ENCODE results near the gene SOCS1.
"Not testable (repeated sequence)": the region's sequence is repeated elsewhere in the genome, so short reads cannot be mapped to it uniquely, and the experiment has no call there.

SOCS1 gene

GRCh38 chr16:11225677-11226549 lies 30.1 kb downstream of the SOCS1 start:
- DNase-seq (ENCODE audit: low spot score) = no peak

GRCh38 chr16:11224894-11225676 lies 30.9 kb downstream of the SOCS1 start:
- peak; percentile 40 for DNase-seq (ENCODE audit: low spot score)

- no peak for DNase-seq (ENCODE audit: low spot score)
Observed at GRCh38 chr16:11224096-11224893, 31.7 kb downstream of the SOCS1 start.

DNA sequence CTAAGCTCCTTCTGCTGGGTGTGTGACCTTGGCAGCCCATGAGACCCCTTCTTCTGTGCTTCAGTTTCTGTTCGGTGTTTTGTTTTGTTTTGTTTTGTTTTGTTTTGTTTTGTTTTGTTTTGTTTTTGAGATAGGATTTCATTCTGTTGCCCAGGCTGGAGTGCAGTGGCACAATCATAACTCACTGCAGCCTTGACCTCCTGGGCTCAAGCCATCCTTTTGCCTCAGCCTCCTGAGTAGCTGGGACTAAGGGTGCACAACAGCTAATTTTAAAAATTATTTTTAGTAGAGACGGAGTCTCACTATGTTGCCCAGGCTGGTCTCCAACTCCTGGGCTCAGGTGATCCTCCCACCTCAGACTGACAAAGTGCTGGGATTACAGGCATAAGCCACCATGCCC lies 35.5 kb downstream of the SOCS1 start:
- DNase-seq (ENCODE audit: low spot score) = not testable (repeated sequence)

- no peak for DNase-seq (ENCODE audit: low spot score)
Observed at GRCh38 chr16:11219178-11219577, 36.8 kb downstream of the SOCS1 start.

DNA sequence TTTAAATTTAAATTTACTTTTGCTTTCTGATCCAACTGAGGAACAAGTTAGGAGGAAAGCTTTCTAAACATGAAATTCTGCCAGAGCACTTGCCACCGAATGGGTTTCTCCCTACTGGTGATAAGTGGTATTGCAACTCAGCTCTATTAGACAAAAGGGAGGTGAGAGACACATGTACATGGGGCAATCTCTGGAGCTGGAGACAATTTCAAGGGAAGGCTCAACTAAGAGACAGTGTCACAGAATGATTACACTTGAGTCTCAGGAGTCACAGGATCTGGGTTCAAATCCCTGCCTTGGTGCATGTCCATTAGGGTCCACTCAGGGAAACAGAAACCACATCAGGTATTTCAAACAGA lies 37.4 kb downstream of the SOCS1 start:
- DNase-seq (ENCODE audit: low spot score) = no peak

DNA sequence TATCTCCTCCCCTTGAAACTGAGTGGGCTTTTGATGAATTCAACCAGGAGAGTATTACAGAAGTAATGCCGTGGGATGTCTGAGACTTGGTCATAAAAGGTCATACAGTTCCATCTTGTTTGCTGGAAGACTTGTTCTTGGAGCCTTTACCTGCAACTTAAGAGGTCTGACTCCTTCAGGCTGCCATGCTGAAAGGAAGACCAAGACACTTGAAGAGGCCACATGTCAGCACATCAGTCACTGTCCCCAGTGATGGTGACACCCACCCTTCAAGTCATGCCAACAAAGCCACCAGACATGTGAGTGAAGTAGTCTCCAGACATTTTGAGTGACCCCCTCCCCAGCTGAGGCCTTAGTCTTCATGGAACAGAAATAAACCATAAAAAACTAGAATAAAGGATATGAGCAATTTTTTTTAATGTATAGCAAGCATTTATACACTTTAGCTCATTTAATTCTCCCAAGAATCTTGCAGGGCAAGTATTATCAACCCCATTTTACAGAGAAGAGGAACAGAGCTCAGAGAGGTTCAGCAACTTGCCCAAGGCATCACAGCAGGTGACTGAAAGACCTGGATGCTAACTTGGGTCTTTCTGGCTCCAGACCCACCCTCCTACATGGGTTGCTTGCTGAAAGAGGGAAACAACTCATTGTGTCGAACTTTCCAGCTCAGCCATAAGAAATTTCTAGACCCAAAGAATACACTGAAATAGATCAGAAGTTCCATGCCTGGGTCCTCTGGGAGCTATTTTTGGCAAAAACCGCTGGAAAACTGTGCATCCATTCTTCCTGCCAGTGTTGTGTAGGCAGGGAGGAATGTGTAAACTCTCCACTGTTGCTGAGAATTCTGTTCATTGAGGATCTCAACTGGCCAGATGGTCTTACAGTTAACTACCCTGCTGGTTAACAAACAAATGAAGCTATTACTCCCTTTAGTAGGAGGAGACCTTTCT lies 38.1 kb downstream of the SOCS1 start:
- no peak for DNase-seq (ENCODE audit: low spot score)

DNA sequence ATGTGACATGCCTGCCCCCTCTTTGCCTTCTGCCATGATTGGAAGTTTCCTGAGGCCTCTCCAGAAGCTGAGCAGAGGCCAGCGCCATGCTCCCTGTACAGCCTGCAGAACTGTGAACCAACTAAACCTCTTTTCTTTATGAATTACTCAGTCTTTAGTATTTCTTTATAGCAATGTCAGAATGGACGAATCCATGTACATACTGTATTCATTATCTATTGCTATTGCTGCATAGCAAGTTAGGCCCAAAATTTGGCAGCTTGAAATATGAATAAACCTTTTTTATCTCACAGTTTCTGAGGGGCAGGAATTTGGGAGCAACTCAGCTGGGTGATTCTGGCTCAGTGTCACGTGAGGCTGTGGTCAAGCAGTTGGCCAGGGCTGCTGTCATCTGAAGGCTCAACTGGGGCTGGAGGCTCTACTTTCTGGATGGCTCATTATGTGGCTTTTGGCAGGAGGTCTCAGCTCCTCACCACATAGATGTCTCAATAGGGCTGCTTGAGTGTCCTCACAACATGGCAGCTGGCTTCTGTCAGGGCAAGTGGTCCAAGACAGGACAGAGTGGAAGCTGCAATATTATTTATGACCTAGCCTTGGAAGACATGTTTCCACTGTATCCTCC lies 40.0 kb downstream of the SOCS1 start:
- no peak for DNase-seq (ENCODE audit: low spot score)

GRCh38 chr16:11213799-11214198 lies 42.2 kb downstream of the SOCS1 start:
- DNase-seq (ENCODE audit: low spot score) = no peak

DNA sequence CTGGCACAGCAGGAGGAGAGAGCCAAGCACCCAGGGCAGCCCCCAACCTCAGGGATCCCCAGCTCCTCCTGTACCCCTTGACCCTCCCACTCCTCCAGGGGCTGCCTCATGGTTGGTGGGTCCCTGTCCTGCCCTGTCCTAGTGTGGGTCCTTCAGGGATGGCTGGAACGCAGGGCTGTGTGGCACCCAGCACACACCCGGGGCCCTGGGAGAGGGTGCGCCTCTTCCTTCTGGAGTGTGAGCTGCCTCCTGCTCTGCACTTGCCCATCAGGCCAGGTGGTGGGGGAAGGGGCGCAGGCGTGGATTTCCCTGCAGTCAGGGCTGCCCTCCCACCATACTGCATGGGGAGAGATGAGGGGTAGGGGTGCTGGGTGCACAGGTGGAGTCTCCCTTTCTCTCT lies 42.6 kb downstream of the SOCS1 start:
- no peak for DNase-seq (ENCODE audit: low spot score)

GRCh38 chr16:11212798-11213196 lies 43.2 kb downstream of the SOCS1 start:
- no peak for DNase-seq (ENCODE audit: low spot score)

GRCh38 chr16:11211977-11212797 lies 43.8 kb downstream of the SOCS1 start:
- DNase-seq (ENCODE audit: low spot score) = no peak

- DNase-seq (ENCODE audit: low spot score) = no peak
Observed at GRCh38 chr16:11211061-11211976, 44.7 kb downstream of the SOCS1 start.

DNA sequence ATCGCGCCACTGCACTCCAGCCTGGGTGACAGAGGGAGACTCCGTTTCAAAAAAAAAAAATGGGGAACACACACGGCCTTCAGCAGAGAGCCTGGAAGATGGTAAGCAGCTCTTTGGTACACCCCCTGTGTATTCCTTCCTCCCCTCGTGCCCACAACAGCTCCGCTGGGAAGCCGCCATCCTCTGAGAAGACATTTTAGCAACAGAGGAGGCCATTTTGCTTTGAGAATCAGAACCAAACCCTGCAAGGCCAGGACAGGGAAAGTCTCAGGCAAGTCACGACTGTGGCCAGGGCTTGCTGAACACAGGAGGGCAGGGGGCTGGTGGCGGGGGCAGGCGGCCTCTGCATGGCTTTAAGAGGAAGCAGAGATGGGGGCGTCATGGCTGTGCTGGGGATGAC lies 45.7 kb downstream of the SOCS1 start:
- no peak for DNase-seq (ENCODE audit: low spot score)

- DNase-seq (ENCODE audit: low spot score) = no peak
Observed at GRCh38 chr16:11208916-11209665, 46.9 kb downstream of the SOCS1 start.

DNA sequence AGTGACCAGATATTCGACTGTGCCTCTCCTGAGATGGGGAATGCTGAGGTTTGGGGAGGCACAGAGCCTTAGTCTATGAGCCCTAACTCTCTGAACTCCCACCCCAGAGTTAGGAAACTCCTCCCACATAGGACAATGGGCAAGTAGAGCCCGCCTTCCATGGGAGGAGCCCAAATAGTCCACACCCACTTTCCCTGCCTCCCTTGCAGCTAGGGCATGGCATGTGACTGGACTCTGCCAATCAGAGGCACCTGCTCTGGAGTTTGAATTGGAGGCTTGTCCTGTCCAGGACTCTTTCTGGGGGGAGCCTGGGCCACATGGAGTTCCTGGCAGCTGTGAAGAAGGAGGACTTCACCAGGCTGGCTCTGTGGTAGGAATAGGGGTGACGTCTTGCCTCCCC lies 48.4 kb downstream of the SOCS1 start:
- DNase-seq (ENCODE audit: low spot score) = no peak

- DNase-seq (ENCODE audit: low spot score) = no peak
Observed at GRCh38 chr16:11205754-11206581, 50.0 kb downstream of the SOCS1 start.
